ENCODE measurements around the gene MYO10. TPM values are rescaled to one million over a fixed set of nuclear protein-coding genes. Genes with fewer than 3 reads are reported as not detected.

Gene MYO10
- total and polyA plus RNA-seq, 2 donors (not counting 3 experiments of a cell fraction or from before 2014, with no cell fraction given), result 36.0 to 148 TPM

DNA sequence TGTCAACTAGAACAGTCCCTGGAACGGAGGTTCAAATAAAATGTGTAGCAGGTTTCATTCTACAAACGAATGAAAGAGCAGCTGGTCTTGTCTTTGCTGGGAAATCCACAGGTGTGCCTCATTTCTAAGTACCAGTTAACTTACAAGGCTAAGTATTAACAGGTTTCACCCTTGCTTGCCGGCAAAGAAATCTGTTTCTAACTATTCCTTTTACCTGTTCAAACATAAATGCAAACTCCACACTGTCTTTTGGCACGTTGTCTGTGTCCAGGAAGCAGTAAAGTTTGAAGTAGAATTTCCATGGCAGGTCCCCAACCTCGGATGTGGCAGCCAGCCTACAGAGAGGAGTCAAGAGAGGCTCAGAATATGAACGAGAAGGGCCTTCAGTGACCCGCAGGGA is 264.9 kb downstream of the MYO10 start:
- H3K4me3 ChIP-seq (replicated peaks in 1 of 3; ENCODE audit: insufficient read depth in 1 of 3, low read depth in 1 of 3, low read length in 3 of 3), result no peak overlapping the region
- H3K9me3 ChIP-seq (replicated peaks; ENCODE audit: control insufficient read depth, insufficient read depth, low read length), result no peaks in the 10 kb centered on the region
- no peaks in the 10 kb centered on the region for H3K9me1 ChIP-seq (replicated peaks; ENCODE audit: control insufficient read depth, extremely low read depth, insufficient read depth, low read length)
- DNase-seq (ENCODE audit: low read depth, low spot score) (no peak), FAIRE-seq (no peak)
- POLR2A ChIA-PET, result no interaction called here
- no peak overlapping the region for H3K9ac ChIP-seq (replicated peaks; ENCODE audit: extremely low read depth, insufficient read depth, low read length)
- intact Hi-C loops (cut with micrococcal nuclease), result no loop called here
- H3K27ac ChIP-seq (ENCODE audit: insufficient read depth, low read depth, low read length), result no peak overlapping the region
- no peak overlapping the region for H3K4me2 ChIP-seq (ENCODE audit: insufficient read depth, low read length)
- TF ChIP-seq FOS (IDR thresholded peaks at IDR 0.05; ENCODE audit: borderline replicate concordance, insufficient read depth, low read length) (no peak), POLR2A (IDR thresholded peaks at IDR 0.05; ENCODE audit: low read depth, low read length) (no peak), JUN (IDR thresholded peaks at IDR 0.05; ENCODE audit: borderline replicate concordance, insufficient read depth, insufficient read length, low read depth) (no peak), CTCF (IDR thresholded peaks at IDR 0.05; ENCODE audit: extremely low read depth in 1 of 2, insufficient read depth in 1 of 2, low read depth in 1 of 2, low read length in 2 of 2) (no peak), GATA2 (IDR thresholded peaks at IDR 0.05; ENCODE audit: insufficient read depth, insufficient read length, low read depth, low read length) (no peak), MYC (IDR thresholded peaks at IDR 0.05; ENCODE audit: low read depth, low read length) (no peak), EZH2 (IDR thresholded peaks at IDR 0.05; ENCODE audit: borderline replicate concordance, low read depth, low read length, severe bottlenecking) (no peak), POLR2AphosphoS5 (IDR thresholded peaks at IDR 0.05; ENCODE audit: insufficient read depth, low read depth, low read length) (no peak)
- TF ChIP-seq, protein P1, sequence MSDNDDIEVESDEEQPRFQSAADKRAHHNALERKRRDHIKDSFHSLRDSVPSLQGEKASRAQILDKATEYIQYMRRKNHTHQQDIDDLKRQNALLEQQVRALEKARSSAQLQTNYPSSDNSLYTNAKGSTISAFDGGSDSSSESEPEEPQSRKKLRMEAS (IDR thresholded peaks at IDR 0.05; ENCODE audit: insufficient read depth, insufficient read length), result no peak
- H3K4me1 ChIP-seq (ENCODE audit: control insufficient read depth, extremely low read depth, insufficient read depth, low read length), result peaks cover 5% of the 10 kb centered on the region
- dilution Hi-C loops (cut with MboI; ENCODE audit: extremely low pct_ligation_motif_present, low sequenced_read_pairs), result no loop called here
- no peaks in the 10 kb centered on the region for H3K27me3 ChIP-seq (ENCODE audit: control insufficient read depth in 2 of 2, insufficient read depth in 2 of 2, low read length in 2 of 2)
- peaks cover 37 to 49% of the 10 kb centered on the region in 2 experiments for H3K36me3 ChIP-seq (ENCODE audit: control insufficient read depth in 2 of 2, extremely low read depth in 1 of 2, insufficient read depth in 2 of 2, low read length in 2 of 2)
- H2AFZ ChIP-seq (ENCODE audit: low read depth, low read length), result no peak overlapping the region
- no TSS peak for BruUV-seq (replicated peaks)
- H4K20me1 ChIP-seq (replicated peaks; ENCODE audit: control insufficient read depth, extremely low read depth, insufficient read depth, low read length), result no peaks in the 10 kb centered on the region
- CTCF ChIA-PET, result interaction anchor here (2.1 kb wide), 1 partner anchor 20 kb away, joined by 7 read pairs; no protein-coding TSS in a partner anchor
- peaks cover 2% of the 10 kb centered on the region for H3K79me2 ChIP-seq (ENCODE audit: control insufficient read depth, insufficient read depth, low read length)
